ENCODE data around the gene GM2A.
"Not testable (repeated sequence)": the region's sequence is repeated elsewhere in the genome, so short reads cannot be mapped to it uniquely, and the experiment has no call there.

GM2A gene

DNA sequence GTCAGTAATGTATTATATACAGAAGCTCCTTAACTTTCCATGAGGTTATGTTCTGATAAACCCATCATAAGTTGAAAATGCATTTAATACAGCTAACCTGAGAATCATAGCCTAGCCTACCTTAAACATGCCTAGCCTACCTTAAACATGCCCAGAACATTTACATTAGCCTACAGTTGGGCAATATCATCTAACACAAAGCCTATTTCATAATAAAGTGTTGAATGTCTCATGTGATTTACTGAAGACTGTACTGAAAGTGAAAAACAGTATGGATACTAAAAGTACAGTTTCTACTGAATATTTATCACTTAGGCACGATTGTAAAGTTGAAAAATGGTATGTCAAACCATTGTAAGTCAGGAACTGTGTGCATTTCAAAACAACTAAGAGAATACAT is 1.6 kb downstream of the GM2A start:
- Histone ChIP-seq H3K4me1 (ENCODE audit: control insufficient read depth, insufficient read depth, low read length) (peaks cover 28% of the 10 kb centered on the region), H3K9ac (ENCODE audit: low read length) (no peak overlapping the region), H3K36me3 (ENCODE audit: control insufficient read depth, insufficient read depth, low read length, severe bottlenecking) (no peaks in the 10 kb centered on the region), H3K4me3 (ENCODE audit: low read length) (peak overlapping the region; percentile 96), H3K27me3 (replicated peaks; ENCODE audit: control insufficient read depth, insufficient read depth, low read length) (no peaks in the 10 kb centered on the region), H3K9me3 (ENCODE audit: control insufficient read depth, low read length) (no peaks in the 10 kb centered on the region)
- DNase-seq (ENCODE audit: low read depth) = no peak

DNA sequence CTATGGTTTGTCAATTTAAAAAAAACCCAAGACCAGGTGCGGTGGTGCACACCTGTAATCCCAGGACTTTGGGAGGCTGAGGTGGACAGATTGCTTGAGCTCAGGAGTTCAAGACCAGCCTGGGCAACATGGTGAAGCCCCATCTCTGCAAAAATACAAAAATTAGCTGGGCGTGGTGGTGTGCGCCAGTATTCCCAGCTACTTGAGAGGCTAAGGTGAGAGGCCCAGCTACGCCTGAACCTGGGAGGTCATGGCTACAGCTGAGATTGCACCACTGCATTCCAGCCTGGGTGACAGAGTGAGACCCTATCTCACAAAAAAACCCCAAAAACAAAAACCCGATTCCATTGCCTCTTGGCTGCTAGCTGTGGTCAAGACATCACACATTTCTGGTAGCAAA is 2.0 kb downstream of the GM2A start:
- H3K27me3 ChIP-seq (replicated peaks; ENCODE audit: control insufficient read depth, insufficient read depth, low read length); H3K9ac ChIP-seq (ENCODE audit: low read length); H3K36me3 ChIP-seq (ENCODE audit: control insufficient read depth, insufficient read depth, low read length, severe bottlenecking); H3K9me3 ChIP-seq (ENCODE audit: control insufficient read depth, low read length); H3K4me3 ChIP-seq (ENCODE audit: low read length); DNase-seq (ENCODE audit: low read depth): not testable (repeated sequence)
- peaks cover 28% of the 10 kb centered on the region for H3K4me1 ChIP-seq (ENCODE audit: control insufficient read depth, insufficient read depth, low read length)

DNA sequence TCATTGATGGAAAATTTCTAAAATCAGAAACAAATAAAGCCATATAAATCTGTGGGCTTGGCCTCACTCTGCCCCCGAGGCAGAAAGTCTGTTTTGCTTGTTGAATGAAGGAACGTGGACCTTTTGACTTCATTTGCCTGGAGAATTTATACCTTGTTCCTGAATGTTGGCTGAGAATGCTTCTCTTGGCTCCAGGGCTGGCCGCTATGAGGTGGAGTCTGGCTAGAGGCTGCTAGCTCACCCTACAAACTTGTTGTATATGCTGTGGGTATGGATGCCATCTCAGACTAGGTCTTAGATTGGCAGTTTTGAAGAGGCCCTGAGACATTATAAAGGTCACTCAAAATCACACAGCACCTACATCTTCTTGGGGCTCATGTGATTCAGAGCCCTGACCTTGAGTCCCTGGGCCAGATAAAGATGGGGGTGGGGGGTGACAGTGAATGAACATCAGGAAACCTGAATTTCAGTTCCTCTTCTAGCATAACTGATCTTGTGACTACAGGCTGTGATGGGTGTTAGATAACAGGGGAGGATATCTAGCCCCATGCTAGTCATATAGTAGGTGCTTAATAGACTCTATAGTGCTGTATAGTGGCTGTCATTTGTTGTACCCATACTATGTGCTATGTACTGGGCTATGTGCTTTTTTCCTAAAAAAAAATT is 2.8 kb downstream of the GM2A start:
- Histone ChIP-seq H3K9me3 (ENCODE audit: control insufficient read depth, low read length) (no peaks in the 10 kb centered on the region), H3K27me3 (replicated peaks; ENCODE audit: control insufficient read depth, insufficient read depth, low read length) (no peaks in the 10 kb centered on the region), H3K4me1 (ENCODE audit: control insufficient read depth, insufficient read depth, low read length) (peaks cover 28% of the 10 kb centered on the region), H3K4me3 (ENCODE audit: low read length) (no peak overlapping the region), H3K9ac (ENCODE audit: low read length) (no peak overlapping the region), H3K36me3 (ENCODE audit: control insufficient read depth, insufficient read depth, low read length, severe bottlenecking) (no peaks in the 10 kb centered on the region)
- DNase-seq (ENCODE audit: low read depth) = no peak

DNA sequence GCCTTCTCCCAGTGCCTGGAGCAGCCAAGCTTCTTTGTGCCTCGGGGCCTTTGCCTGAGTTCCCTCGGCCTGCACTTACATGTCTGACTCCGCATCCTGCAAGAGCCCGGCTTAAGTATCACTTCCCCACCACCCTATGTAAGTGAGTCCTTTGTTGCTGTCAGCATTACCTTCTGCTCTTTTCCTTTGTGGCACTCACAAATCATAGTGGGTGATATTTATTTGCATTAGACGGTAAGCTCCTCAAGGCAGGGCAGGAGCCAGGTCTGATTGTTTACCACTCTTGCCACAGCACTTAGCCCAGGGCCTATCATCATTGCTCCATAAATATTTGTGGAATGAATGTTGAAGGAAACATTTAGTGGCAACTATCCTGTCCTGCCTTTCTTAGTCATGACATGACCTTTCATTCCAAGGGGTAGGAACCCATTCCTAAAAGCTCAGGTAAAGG is 4.8 kb downstream of the GM2A start:
- Histone ChIP-seq H3K36me3 (ENCODE audit: control insufficient read depth, insufficient read depth, low read length, severe bottlenecking) (no peaks in the 10 kb centered on the region), H3K9me3 (ENCODE audit: control insufficient read depth, low read length) (no peaks in the 10 kb centered on the region), H3K4me1 (ENCODE audit: control insufficient read depth, insufficient read depth, low read length) (peaks cover 28% of the 10 kb centered on the region), H3K4me3 (ENCODE audit: low read length) (no peak overlapping the region), H3K9ac (ENCODE audit: low read length) (no peak overlapping the region), H3K27me3 (replicated peaks; ENCODE audit: control insufficient read depth, insufficient read depth, low read length) (no peaks in the 10 kb centered on the region)
- no peak for DNase-seq (ENCODE audit: low read depth)

DNA sequence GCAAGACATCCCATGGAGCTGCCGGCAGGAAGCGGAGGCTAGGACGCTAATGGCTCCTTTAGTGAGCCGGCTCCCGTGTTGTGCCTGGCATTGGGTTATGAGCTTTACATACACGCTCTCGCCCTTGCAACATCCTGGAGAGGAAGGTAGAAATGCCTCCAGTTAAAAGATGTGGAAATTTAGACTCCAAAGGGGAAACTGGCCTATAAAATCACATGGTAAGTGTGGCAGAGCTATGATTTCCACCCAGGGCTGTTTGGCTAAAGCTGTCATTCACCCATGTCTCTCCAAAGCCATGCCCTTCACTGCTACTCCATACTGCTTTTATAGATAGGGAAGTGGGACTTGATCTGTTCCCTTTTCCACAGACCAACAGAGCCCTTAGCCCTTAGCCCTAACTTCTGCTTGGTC is 5.2 kb downstream of the GM2A start:
- no peak overlapping the region for H3K9ac ChIP-seq (ENCODE audit: low read length)
- no peak for DNase-seq (ENCODE audit: low read depth)
- H3K4me1 ChIP-seq (ENCODE audit: control insufficient read depth, insufficient read depth, low read length) = peaks cover 28% of the 10 kb centered on the region

DNA sequence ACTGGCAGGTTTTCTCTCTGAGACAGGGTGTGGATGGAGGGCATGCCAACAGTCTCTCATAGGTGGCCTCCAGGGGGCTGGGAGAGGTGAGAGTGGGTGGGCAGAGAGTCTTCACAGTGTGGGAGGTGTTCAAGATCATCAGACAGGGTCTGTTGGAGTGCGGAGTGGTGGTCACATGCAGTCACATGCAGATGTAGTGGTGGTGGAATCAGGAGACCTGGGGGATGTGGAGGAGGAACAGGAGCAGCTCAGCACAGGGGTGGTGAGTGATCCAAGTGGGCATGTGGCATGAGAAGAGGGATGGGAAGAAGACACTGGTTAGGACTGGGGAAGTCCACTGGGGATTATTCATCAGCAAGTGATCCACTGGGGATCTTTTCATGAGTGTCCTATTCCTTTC is 5.8 kb downstream of the GM2A start:
- H3K9ac ChIP-seq (ENCODE audit: low read length) = no peak overlapping the region

More for the DNA sequence above, 5.2 kb downstream of the GM2A start:
- H3K36me3 ChIP-seq (ENCODE audit: control insufficient read depth, insufficient read depth, low read length, severe bottlenecking) = no peaks in the 10 kb centered on the region
- H3K27me3 ChIP-seq (replicated peaks; ENCODE audit: control insufficient read depth, insufficient read depth, low read length) = no peaks in the 10 kb centered on the region
- H3K9me3 ChIP-seq (ENCODE audit: control insufficient read depth, low read length) = no peaks in the 10 kb centered on the region
- H3K4me3 ChIP-seq (ENCODE audit: low read length) = no peak overlapping the region

DNA sequence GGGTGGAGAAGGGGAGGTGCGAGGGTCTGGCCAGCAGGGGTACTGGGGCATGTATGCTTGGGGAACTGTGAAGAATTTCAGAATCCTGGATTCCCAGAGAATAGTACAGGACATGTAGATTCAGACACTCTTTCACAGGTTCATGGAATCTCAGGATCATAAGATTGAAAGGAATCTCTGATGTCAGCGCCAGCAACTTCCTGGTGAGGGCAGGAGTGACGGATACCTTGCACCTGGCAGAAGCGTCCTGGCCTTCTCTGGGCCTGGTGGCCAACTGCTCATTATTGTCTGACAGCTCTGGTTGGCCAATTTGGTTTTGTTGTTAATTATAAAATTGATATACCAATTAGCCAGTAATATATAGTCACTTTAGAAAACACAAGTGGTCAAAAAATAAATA is 6.9 kb downstream of the GM2A start:
- no peak overlapping the region for H3K9ac ChIP-seq (ENCODE audit: low read length)
- peaks cover 29% of the 10 kb centered on the region for H3K4me1 ChIP-seq (ENCODE audit: control insufficient read depth, insufficient read depth, low read length)
- no peaks in the 10 kb centered on the region for H3K9me3 ChIP-seq (ENCODE audit: control insufficient read depth, low read length)
- no peaks in the 10 kb centered on the region for H3K27me3 ChIP-seq (replicated peaks; ENCODE audit: control insufficient read depth, insufficient read depth, low read length)
- no peak for DNase-seq (ENCODE audit: low read depth)
- no peak overlapping the region for H3K4me3 ChIP-seq (ENCODE audit: low read length)
- H3K36me3 ChIP-seq (ENCODE audit: control insufficient read depth, insufficient read depth, low read length, severe bottlenecking) = no peaks in the 10 kb centered on the region

More for the DNA sequence above, 5.8 kb downstream of the GM2A start:
- no peaks in the 10 kb centered on the region for H3K27me3 ChIP-seq (replicated peaks; ENCODE audit: control insufficient read depth, insufficient read depth, low read length)
- H3K36me3 ChIP-seq (ENCODE audit: control insufficient read depth, insufficient read depth, low read length, severe bottlenecking) = no peaks in the 10 kb centered on the region
- H3K9me3 ChIP-seq (ENCODE audit: control insufficient read depth, low read length) = no peaks in the 10 kb centered on the region
- peaks cover 29% of the 10 kb centered on the region for H3K4me1 ChIP-seq (ENCODE audit: control insufficient read depth, insufficient read depth, low read length)
- H3K4me3 ChIP-seq (ENCODE audit: low read length) = no peak overlapping the region
- no peak for DNase-seq (ENCODE audit: low read depth)

DNA sequence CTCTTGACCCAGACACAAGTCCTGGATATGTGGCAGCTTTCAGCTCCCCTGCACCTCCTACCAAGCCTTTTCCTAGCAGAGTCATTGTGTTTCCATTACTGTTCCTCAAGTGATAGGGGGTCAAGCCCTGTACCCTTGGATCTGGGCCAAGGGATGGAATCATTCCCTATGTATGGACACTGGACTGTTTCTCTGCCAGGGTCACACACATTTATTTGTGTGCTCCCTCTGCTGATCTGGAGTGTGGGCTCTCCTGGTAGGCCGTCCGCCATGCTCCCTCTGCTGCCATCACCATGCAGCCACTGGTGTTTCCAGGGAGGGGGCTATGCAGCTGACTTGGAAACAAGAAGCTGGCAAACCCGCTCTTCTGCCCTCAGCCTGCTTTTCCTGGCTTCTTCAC is 9.5 kb downstream of the GM2A start:
- Histone ChIP-seq H3K4me1 (ENCODE audit: control insufficient read depth, insufficient read depth, low read length) (peaks cover 25% of the 10 kb centered on the region), H3K9ac (ENCODE audit: low read length) (no peak overlapping the region), H3K36me3 (ENCODE audit: control insufficient read depth, insufficient read depth, low read length, severe bottlenecking) (peaks cover 10% of the 10 kb centered on the region), H3K4me3 (ENCODE audit: low read length) (no peak overlapping the region), H3K27me3 (replicated peaks; ENCODE audit: control insufficient read depth, insufficient read depth, low read length) (no peaks in the 10 kb centered on the region), H3K9me3 (ENCODE audit: control insufficient read depth, low read length) (no peaks in the 10 kb centered on the region)
- no peak for DNase-seq (ENCODE audit: low read depth)

DNA sequence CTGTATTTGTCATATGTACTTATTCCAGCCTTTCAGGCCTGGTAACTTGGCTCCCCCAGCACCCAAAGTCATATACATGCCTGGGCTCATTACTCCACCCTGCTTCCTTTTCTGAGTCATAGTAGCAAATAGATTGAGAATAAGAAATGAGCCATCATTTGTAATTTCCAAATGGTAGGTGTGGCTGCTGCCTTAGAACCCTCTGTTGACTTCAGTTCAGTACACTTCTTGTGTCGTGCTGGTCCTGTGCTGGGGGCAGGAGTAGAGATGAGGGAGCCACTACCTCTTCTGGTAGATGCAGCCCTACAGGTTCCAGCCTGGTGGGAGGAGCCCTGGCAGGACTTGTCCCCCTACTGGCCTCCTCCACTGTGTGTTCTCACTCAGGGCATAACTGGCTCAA is 11.1 kb downstream of the GM2A start:
- Histone ChIP-seq H3K36me3 (ENCODE audit: control insufficient read depth, insufficient read depth, low read length, severe bottlenecking) (peaks cover 14% of the 10 kb centered on the region), H3K27me3 (replicated peaks; ENCODE audit: control insufficient read depth, insufficient read depth, low read length) (no peaks in the 10 kb centered on the region), H3K4me1 (ENCODE audit: control insufficient read depth, insufficient read depth, low read length) (peaks cover 14% of the 10 kb centered on the region), H3K9me3 (ENCODE audit: control insufficient read depth, low read length) (no peaks in the 10 kb centered on the region), H3K4me3 (ENCODE audit: low read length) (no peak overlapping the region), H3K9ac (ENCODE audit: low read length) (no peak overlapping the region)
- DNase-seq (ENCODE audit: low read depth) = peak; percentile 41

DNA sequence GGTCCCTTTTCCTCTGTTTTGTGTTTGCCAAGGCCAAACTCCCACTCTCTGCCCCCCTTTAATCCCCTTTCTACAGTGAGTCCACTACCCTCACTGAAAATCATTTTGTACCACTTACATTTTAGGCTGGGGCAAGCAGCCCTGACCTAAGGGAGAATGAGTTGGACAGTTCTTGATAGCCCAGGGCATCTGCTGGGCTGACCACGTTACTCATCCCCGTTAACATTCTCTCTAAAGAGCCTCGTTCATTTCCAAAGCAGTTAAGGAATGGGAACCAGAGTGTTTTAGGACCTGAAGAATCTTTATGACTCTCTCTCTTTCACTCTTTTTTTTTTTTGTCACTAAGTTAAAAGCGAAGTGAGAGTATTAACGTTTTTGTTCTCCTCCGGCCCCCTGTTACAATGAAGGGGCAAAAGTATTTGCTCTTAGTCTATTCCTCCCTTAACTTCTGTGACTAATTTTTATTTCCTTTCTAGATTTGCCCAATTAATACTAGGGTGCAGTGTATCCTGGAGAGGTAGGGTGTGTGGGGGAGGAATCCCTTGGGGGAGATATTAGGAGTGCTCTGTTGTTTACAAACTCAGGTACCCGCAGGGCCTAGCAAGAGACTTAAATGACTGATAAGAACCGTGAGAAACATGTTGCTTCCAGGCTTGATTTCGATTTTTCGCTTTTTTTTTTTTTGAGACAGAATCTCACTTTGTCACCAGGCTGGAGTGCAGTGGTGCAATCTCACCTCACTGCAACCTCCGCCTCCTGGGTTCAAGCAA is 14.7 kb downstream of the GM2A start:
- no peak overlapping the region for H3K9ac ChIP-seq (ENCODE audit: low read length)
- peaks cover 16% of the 10 kb centered on the region for H3K36me3 ChIP-seq (ENCODE audit: control insufficient read depth, insufficient read depth, low read length, severe bottlenecking)
- peaks cover 18% of the 10 kb centered on the region for H3K4me1 ChIP-seq (ENCODE audit: control insufficient read depth, insufficient read depth, low read length)
- no peak overlapping the region for H3K4me3 ChIP-seq (ENCODE audit: low read length)
- H3K9me3 ChIP-seq (ENCODE audit: control insufficient read depth, low read length) = no peaks in the 10 kb centered on the region
- H3K27me3 ChIP-seq (replicated peaks; ENCODE audit: control insufficient read depth, insufficient read depth, low read length) = no peaks in the 10 kb centered on the region
- DNase-seq (ENCODE audit: low read depth) = no peak

DNA sequence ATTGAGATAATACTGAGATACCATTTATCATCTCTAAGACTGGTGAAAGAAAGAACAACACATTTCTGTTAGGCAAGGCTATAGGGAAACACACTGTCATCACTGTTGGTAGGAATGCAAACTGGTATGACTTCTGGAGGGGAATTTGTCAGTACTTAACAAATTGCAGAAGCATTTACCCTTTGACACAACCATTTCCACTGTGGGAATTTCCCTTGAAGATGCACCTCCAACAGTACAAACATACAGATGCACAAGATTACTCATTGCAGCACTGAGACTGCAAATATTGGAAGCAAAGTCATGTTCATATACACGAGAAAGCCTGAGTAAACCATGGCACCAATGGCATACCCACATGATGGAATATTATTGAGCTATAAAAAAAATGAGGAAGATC is 17.6 kb downstream of the GM2A start:
- Histone ChIP-seq H3K4me3 (ENCODE audit: low read length) (no peak overlapping the region), H3K36me3 (ENCODE audit: control insufficient read depth, insufficient read depth, low read length, severe bottlenecking) (peaks cover 16% of the 10 kb centered on the region), H3K27me3 (replicated peaks; ENCODE audit: control insufficient read depth, insufficient read depth, low read length) (no peaks in the 10 kb centered on the region), H3K4me1 (ENCODE audit: control insufficient read depth, insufficient read depth, low read length) (peaks cover 13% of the 10 kb centered on the region), H3K9ac (ENCODE audit: low read length) (no peak overlapping the region), H3K9me3 (ENCODE audit: control insufficient read depth, low read length) (no peaks in the 10 kb centered on the region)
- DNase-seq (ENCODE audit: low read depth) = peak; percentile 33

Measured in adipocyte (in vitro differentiated cells).